Muscle of leg (tissue), 11 donors: ENCODE results near the gene ATP6V0E2. TPM values are rescaled to one million over a fixed set of nuclear protein-coding genes. Genes with fewer than 3 reads are reported as not detected.

Experiments used
- DNase-seq: peaks from one replicate; pipeline ENCODE4 v3.0.0; 2013
- H3K27ac ChIP-seq: one replicate; pipeline ENCODE4 v1.5.1; 2013; ENCODE audit warnings: mild to moderate bottlenecking, low read length, control low read depth
- H3K27me3 ChIP-seq: one replicate; pipeline ENCODE4 v1.6.1; 2013; ENCODE audit warnings: low read length; ENCODE audit not compliant: control insufficient read depth, insufficient read depth
- H3K36me3 ChIP-seq: one replicate; pipeline ENCODE4 v1.6.1; 2013; ENCODE audit warnings: low read length; ENCODE audit not compliant: control insufficient read depth, insufficient read depth
- H3K4me1 ChIP-seq: one replicate; pipeline ENCODE4 v1.6.1; 2013; ENCODE audit warnings: low read length; ENCODE audit not compliant: control insufficient read depth, insufficient read depth
- H3K4me3 ChIP-seq: one replicate; pipeline ENCODE4 v1.5.1; 2013; ENCODE audit warnings: low read length, control low read depth
- H3K9me3 ChIP-seq: replicated peaks from 2 replicates; pipeline ENCODE4 v1.6.1; 2013; ENCODE audit warnings: low read depth, low read length; ENCODE audit not compliant: control insufficient read depth
- WGBS: methylation state at CpG from one replicate; pipeline ENCODE4 v1.1.5; 2013; ENCODE audit warnings: missing lambda C conversion rate; ENCODE audit not compliant: insufficient coverage; 5-methylcytosine and 5-hydroxymethylcytosine counted together
- polyA plus RNA-seq, 8 donors: library from polyadenylated mRNA; unstranded; fragments of 120-200 nt; gene quantifications; one replicate each; pipeline versions ENCODE4 v1.2.1 to v1.2.3, GENCODE V29; 2013; ENCODE audit warnings: inconsistent platforms in 1 of 8, low replicate concordance in 1 of 8; ENCODE audit not compliant: insufficient read length in 8 of 8, insufficient read depth in 1 of 8
- total RNA-seq: library from RNA; stranded (reverse); fragments of 120-200 nt; gene quantifications from one replicate; pipeline ENCODE4 v1.2.4, GENCODE V29; 2013

ATP6V0E2 gene
- total and polyA plus RNA-seq, 9 donors: 6.5 to 12.4 (median 8.7) TPM

GRCh38 chr7:149838992-149839408 lies 34.8 kb upstream of the ATP6V0E2 start:
- Histone ChIP-seq H3K27ac (peak overlapping the region; percentile 59), H3K4me3 (peak overlapping the region; percentile 77), H3K27me3 (no peaks in the 10 kb centered on the region), H3K9me3 (no peaks in the 10 kb centered on the region), H3K4me1 (peaks cover 9% of the 10 kb centered on the region), H3K36me3 (no peaks in the 10 kb centered on the region)
- no peak for DNase-seq
- WGBS: 17% methylated on average over 5 of the region's 6 CpGs

- Histone ChIP-seq H3K27ac (no peak overlapping the region), H3K36me3 (no peaks in the 10 kb centered on the region), H3K4me1 (peaks cover 9% of the 10 kb centered on the region), H3K27me3 (no peaks in the 10 kb centered on the region), H3K4me3 (no peak overlapping the region), H3K9me3 (no peaks in the 10 kb centered on the region)
- no peak for DNase-seq
- no CpG with 5 or more reads among the region's 5 CpGs for WGBS
Observed at GRCh38 chr7:149839933-149840332, 33.8 kb upstream of the ATP6V0E2 start.

DNA sequence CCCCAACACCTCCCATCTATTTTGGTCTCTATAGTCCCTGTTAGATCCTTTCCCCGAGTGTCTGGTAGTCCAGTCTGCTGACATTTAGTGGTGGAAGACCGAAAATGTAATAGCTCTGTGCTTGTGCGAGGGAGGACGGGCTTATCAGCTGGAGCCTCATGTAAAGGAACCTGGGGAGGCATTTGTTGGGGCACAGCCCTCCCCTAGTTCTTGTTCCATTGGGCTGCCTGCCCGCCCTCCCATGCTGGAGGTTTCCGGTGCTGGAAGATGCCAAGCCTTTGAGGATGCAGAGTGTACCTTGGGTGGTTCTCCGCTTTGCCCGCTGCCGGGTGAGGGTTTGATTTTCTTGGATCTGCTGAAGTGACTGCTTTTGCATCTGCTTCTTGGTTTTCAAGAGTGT lies 30.2 kb upstream of the ATP6V0E2 start:
- Histone ChIP-seq H3K4me1 (peaks cover 7% of the 10 kb centered on the region), H3K36me3 (peaks cover 23% of the 10 kb centered on the region), H3K27me3 (no peaks in the 10 kb centered on the region), H3K9me3 (no peaks in the 10 kb centered on the region), H3K27ac (no peak overlapping the region), H3K4me3 (no peak overlapping the region)
- no peak for DNase-seq
- 86% methylated on average over 7 of the region's 9 CpGs for WGBS

DNA sequence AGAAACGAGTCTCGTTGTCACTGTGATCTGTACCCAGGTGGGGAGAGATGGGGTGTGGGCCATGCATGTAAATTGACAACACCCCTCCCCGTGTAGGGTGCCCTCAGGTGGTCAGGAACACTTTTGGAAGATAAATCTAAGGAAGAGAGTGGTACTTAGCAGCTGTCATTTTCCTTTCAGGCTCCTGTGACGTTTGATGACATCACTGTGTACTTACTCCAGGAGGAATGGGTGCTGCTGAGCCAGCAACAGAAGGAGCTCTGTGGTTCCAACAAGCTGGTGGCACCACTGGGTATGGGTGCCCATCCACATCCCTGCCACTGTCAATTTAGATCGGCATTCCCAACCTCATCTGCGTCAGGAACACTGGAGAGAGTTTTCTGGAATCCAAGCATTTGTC lies 29.3 kb upstream of the ATP6V0E2 start:
- Histone ChIP-seq H3K36me3 (peaks cover 27% of the 10 kb centered on the region), H3K27me3 (no peaks in the 10 kb centered on the region), H3K9me3 (no peaks in the 10 kb centered on the region), H3K4me1 (peaks cover 2% of the 10 kb centered on the region), H3K27ac (no peak overlapping the region), H3K4me3 (no peak overlapping the region)
- 78% methylated on average over 3 of the region's 6 CpGs for WGBS
- DNase-seq: no peak

DNA sequence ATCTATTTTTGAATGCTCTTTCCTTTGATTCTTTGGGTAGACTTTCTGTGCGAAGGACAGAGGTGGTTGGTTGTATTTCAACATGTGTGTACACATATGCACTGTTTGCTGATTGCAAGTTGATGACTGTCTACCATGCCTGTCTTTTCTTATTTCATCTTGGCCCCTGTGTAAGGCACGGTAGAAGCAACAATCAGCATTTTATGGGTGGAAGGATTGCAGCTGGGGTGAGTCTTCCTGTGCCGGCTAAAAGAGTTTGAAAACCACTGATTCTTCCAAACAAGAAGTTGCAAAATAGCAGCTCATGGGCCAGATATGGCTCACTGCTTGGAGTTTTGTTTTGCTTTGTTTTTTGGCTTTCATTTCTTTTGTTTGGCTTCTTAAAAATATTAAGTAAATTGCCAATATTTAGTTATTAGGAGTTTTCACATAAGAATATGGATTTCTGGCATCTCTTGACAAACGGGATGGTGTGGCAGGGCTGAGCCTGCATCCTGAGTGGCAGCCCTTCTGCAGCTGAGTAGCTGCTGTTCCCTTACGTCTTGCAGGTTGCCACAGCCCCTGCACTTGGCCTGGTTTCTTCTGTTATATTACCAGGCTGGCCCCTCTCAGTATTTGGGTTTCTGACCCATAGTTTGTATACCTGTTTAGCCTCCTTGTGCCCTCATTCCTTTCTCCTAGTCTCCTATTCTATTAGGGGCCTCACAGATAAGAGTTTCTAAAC lies 28.4 kb upstream of the ATP6V0E2 start:
- Histone ChIP-seq H3K36me3 (peaks cover 27% of the 10 kb centered on the region), H3K4me1 (no peaks in the 10 kb centered on the region), H3K27me3 (no peaks in the 10 kb centered on the region), H3K27ac (no peak overlapping the region), H3K9me3 (no peaks in the 10 kb centered on the region), H3K4me3 (no peak overlapping the region)
- no peak for DNase-seq
- 77% methylated on average over 2 of the region's 5 CpGs for WGBS

DNA sequence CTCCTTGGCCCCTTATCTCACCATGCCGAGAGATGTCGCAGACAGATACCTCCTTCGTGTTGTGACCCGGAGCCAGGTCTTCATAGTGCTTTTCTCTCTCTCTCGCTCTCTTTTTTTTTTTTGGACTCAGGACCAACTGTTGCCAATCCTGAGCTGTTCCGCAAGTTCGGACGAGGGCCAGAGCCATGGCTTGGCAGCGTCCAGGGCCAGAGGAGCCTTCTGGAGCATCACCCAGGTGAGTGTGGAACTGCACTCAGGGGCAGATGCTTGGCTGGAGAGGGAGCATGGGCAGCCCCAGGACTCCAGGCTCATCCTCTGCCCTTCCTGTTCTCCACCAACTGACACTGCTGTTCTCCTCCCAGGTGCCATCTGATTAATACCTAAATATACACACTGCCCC lies 27.7 kb upstream of the ATP6V0E2 start:
- Histone ChIP-seq H3K27ac (no peak overlapping the region), H3K36me3 (peaks cover 27% of the 10 kb centered on the region), H3K4me3 (no peak overlapping the region), H3K27me3 (no peaks in the 10 kb centered on the region), H3K9me3 (no peaks in the 10 kb centered on the region), H3K4me1 (no peaks in the 10 kb centered on the region)
- WGBS: 90% methylated on average over 8 of the region's 9 CpGs
- no peak for DNase-seq

DNA sequence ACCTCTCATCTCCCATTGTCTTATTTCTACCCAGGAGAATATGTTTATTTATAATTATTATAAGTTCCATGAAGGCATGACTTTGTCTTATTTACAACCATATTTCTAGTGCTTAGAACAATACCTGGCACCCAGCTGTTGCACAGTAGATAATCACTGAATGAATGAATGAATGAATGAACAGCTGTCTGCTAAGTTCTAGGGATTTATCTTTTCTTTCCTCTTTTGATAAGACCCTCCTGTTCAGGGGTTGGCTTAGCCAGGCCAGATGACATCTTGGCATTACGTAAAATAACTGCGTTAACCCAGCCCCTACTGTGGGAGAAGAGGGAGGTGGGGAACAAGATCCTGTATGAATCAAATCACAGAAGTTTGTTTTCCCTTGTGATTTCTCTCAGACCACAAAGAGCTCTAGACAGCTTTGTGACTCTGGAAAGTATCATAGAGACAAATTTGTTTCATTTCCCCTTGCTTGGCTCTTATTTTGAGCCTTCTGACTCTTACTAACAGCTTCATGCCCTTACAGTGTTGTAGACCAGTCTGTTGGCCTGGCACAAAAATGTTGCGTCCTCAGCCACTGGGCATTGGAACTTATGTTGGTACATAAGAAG lies 27.2 kb upstream of the ATP6V0E2 start:
- WGBS: no CpG with 5 or more reads among the region's 3 CpGs
- no peak for DNase-seq
- H3K4me1 ChIP-seq: no peaks in the 10 kb centered on the region
- H3K27me3 ChIP-seq: no peaks in the 10 kb centered on the region
- H3K4me3 ChIP-seq: no peak overlapping the region
- no peak overlapping the region for H3K27ac ChIP-seq
- H3K9me3 ChIP-seq: no peaks in the 10 kb centered on the region
- H3K36me3 ChIP-seq: peaks cover 27% of the 10 kb centered on the region

DNA sequence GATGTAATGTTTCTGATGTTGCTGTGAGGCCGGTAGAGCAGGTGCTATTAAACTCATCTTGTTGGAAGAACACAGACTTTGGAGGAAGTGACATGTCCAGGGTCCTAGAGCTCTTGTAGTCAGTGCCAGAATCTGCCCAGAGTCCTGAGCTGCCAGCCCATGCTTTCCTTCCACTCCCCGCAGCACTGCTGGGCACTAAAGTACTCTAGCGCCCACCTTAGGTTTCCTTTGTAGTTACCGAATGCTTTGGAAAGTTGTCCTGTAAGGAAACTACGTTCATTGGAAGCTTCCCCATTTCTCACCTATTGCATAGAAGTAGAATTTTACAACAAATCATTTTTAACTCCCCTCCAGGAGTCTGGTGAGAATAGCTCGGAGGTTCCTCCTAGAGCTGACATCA lies 24.6 kb upstream of the ATP6V0E2 start:
- Histone ChIP-seq H3K4me1 (no peaks in the 10 kb centered on the region), H3K9me3 (no peaks in the 10 kb centered on the region), H3K27me3 (no peaks in the 10 kb centered on the region), H3K27ac (no peak overlapping the region), H3K36me3 (peaks cover 35% of the 10 kb centered on the region), H3K4me3 (no peak overlapping the region)
- 50% methylated on average over 1 of the region's 6 CpGs for WGBS
- DNase-seq: no peak

DNA sequence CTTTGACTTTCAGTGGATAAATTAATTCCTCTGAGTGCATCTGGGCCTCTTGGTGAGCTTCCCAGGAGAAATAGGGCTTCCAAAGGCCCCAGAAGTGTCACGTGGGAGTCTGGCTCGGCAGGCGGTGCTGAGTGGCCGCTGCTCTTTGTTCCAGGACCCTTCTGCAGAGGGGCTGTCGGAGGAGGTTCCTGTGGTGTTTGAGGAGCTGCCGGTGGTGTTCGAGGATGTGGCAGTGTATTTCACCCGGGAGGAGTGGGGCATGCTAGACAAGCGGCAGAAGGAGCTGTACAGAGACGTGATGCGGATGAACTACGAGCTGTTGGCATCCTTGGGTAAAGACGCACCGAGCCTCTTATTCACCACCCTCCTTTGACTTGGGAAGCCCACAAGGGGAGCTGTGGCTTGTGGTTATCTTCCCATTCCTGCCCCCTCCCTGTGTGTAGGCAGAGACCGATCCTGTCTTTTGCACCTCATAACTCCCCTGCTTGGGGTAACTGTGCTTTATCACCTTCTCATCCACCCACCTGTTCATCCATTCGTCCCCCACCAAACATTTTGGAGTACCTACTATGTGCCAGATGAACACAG lies 23.7 kb upstream of the ATP6V0E2 start:
- Histone ChIP-seq H3K27ac (no peak overlapping the region), H3K4me1 (peaks cover 8% of the 10 kb centered on the region), H3K36me3 (peaks cover 35% of the 10 kb centered on the region), H3K4me3 (no peak overlapping the region), H3K27me3 (no peaks in the 10 kb centered on the region), H3K9me3 (no peaks in the 10 kb centered on the region)
- 82% methylated on average over 14 of the region's 16 CpGs for WGBS
- DNase-seq: no peak

- WGBS: 63% methylated on average over 4 of the region's 4 CpGs
- H3K9me3 ChIP-seq: no peaks in the 10 kb centered on the region
- H3K27ac ChIP-seq: no peak overlapping the region
- no peak for DNase-seq
- no peaks in the 10 kb centered on the region for H3K27me3 ChIP-seq
- H3K4me1 ChIP-seq: peaks cover 14% of the 10 kb centered on the region
- H3K36me3 ChIP-seq: peaks cover 32% of the 10 kb centered on the region
- H3K4me3 ChIP-seq: no peak overlapping the region
Observed at GRCh38 chr7:149850716-149851115, 23.1 kb upstream of the ATP6V0E2 start.
